ENCODE data around the gene RMI1.

GRCh38 chr9:84002344-84002743 is 21.7 kb downstream of the RMI1 start:
- TF ChIP-seq EZH2 (IDR thresholded peaks at IDR 0.05; ENCODE audit: borderline replicate concordance) (no peak), CTCF (IDR thresholded peaks at IDR 0.05; ENCODE audit: poor library complexity) (no peak), EZH2phosphoT487 (IDR thresholded peaks at IDR 0.05; ENCODE audit: low read depth, severe bottlenecking, unreplicated experiment) (no peak)
